HepG2 (cell line): ENCODE data around the gene SALL2. TPM values are rescaled to one million over a fixed set of nuclear protein-coding genes. Genes with fewer than 3 reads are reported as not detected.

Experiments used
- JUND ChIP-seq: sonication (generic); formaldehyde crosslinking; IDR thresholded peaks from 2 replicates; pipeline ENCODE4 v1.8.0; 2022; ENCODE audit warnings: mild to moderate bottlenecking, missing genetic modification reagents
- LBX2 ChIP-seq: sonication (generic); formaldehyde crosslinking; IDR thresholded peaks from 2 replicates; pipeline ENCODE4 v1.5.0; 2020; ENCODE audit warnings: missing genetic modification reagents, mild to moderate bottlenecking, borderline replicate concordance
- MTA1 ChIP-seq: sonication (generic); formaldehyde crosslinking; IDR thresholded peaks from 2 replicates; pipeline ENCODE4 v1.4.0; 2020; ENCODE audit warnings: missing genetic modification reagents, mild to moderate bottlenecking, borderline replicate concordance
- MYC ChIP-seq: sonication (generic); formaldehyde crosslinking; IDR thresholded peaks from 2 replicates; pipeline ENCODE4 v1.9.0; 2021; ENCODE audit warnings: missing genetic modification reagents, borderline replicate concordance
- NFIC ChIP-seq: IDR thresholded peaks from 2 replicates; pipeline ENCODE4 v1.6.1; 2012; ENCODE audit warnings: mild to moderate bottlenecking, low read length, inconsistent platforms
- NPAS2 ChIP-seq: sonication (generic); formaldehyde crosslinking; IDR thresholded peaks from 2 replicates; pipeline ENCODE4 v1.8.0; 2022; ENCODE audit warnings: mild to moderate bottlenecking, missing genetic modification reagents, borderline replicate concordance
- NR0B2 ChIP-seq: sonication (generic); formaldehyde crosslinking; IDR thresholded peaks from 2 replicates; pipeline ENCODE4 v1.4.0; 2020; ENCODE audit warnings: mild to moderate bottlenecking, missing genetic modification reagents
- REPIN1 ChIP-seq: sonication (generic); formaldehyde crosslinking; IDR thresholded peaks from 2 replicates; pipeline ENCODE4 v1.8.0; 2022; ENCODE audit warnings: missing genetic modification reagents, low read depth, mild to moderate bottlenecking, borderline replicate concordance
- RFXAP ChIP-seq: sonication (generic); formaldehyde crosslinking; IDR thresholded peaks from 2 replicates; pipeline ENCODE4 v1.4.0; 2020; ENCODE audit warnings: missing genetic modification reagents, borderline replicate concordance
- SIX1 ChIP-seq: sonication (generic); formaldehyde crosslinking; IDR thresholded peaks from 2 replicates; pipeline ENCODE4 v1.4.0; 2020; ENCODE audit warnings: missing genetic modification reagents, borderline replicate concordance
- SP140L ChIP-seq: sonication (generic); formaldehyde crosslinking; IDR thresholded peaks from 2 replicates; pipeline ENCODE4 v1.4.0; 2020; ENCODE audit warnings: missing genetic modification reagents, borderline replicate concordance
- ZHX2 ChIP-seq, 2 experiments: sonication (generic) in 1 of 2; formaldehyde crosslinking in 1 of 2; IDR thresholded peaks; 2 replicates each; pipeline versions ENCODE4 v1.6.1 to v1.9.0; 2014 to 2022; ENCODE audit warnings: antibody characterized with exemption in 1 of 2, borderline replicate concordance in 1 of 2, inconsistent platforms in 1 of 2, low read depth in 1 of 2, missing genetic modification reagents in 1 of 2
- ZNF276 ChIP-seq: sonication (generic); formaldehyde crosslinking; IDR thresholded peaks from 2 replicates; pipeline ENCODE4 v1.4.0; 2020; ENCODE audit warnings: mild to moderate bottlenecking, low read depth, missing genetic modification reagents
- ZNF570 ChIP-seq: sonication (generic); formaldehyde crosslinking; IDR thresholded peaks from 2 replicates; pipeline ENCODE4 v1.4.0; 2020; ENCODE audit warnings: mild to moderate bottlenecking, missing genetic modification reagents, borderline replicate concordance
- ZNF629 ChIP-seq: sonication (generic); formaldehyde crosslinking; conservative IDR thresholded peaks from 2 replicates; pipeline ENCODE4 v1.5.0; 2020; ENCODE audit warnings: missing genetic modification reagents
- polyA plus RNA-seq, 8 experiments: library from polyadenylated mRNA; depleted of rRNA in 3 of 8; stranded (reverse) in 7 of 8; unstranded in 1 of 8; fragments of >200 nt; fragmentation: Illumina TruSeq in 4 of 8; extraction: Trizol in 4 of 8; gene quantifications; 2 replicates each; pipeline versions ENCODE4 v1.2.1 to v1.2.3, GENCODE V29; 2011 to 2016; ENCODE audit warnings: low read depth in 4 of 8, missing spikeins in 1 of 8, mixed read lengths in 1 of 8; ENCODE audit not compliant: insufficient read depth in 1 of 8
- total RNA-seq, 5 experiments: library from RNA; depleted of rRNA; stranded (reverse); fragments of >200 nt; fragmentation: Illumina TruSeq; extraction: Trizol; gene quantifications; 2 replicates each; pipeline ENCODE4 v1.2.3, GENCODE V29; 2016; ENCODE audit warnings: low read depth in 1 of 5
- TF ChIP-seq, protein P1 (sequence below): sonication (generic); formaldehyde crosslinking; conservative IDR thresholded peaks from 2 replicates; pipeline ENCODE4 v1.8.1; 2023; ENCODE audit warnings: missing genetic modification reagents

Gene SALL2
- total and polyA plus RNA-seq, 2 of the 13 experiments (the other 11 are each of a cell fraction or from before 2014, with no cell fraction given): 4.9 to 5.8 TPM

DNA sequence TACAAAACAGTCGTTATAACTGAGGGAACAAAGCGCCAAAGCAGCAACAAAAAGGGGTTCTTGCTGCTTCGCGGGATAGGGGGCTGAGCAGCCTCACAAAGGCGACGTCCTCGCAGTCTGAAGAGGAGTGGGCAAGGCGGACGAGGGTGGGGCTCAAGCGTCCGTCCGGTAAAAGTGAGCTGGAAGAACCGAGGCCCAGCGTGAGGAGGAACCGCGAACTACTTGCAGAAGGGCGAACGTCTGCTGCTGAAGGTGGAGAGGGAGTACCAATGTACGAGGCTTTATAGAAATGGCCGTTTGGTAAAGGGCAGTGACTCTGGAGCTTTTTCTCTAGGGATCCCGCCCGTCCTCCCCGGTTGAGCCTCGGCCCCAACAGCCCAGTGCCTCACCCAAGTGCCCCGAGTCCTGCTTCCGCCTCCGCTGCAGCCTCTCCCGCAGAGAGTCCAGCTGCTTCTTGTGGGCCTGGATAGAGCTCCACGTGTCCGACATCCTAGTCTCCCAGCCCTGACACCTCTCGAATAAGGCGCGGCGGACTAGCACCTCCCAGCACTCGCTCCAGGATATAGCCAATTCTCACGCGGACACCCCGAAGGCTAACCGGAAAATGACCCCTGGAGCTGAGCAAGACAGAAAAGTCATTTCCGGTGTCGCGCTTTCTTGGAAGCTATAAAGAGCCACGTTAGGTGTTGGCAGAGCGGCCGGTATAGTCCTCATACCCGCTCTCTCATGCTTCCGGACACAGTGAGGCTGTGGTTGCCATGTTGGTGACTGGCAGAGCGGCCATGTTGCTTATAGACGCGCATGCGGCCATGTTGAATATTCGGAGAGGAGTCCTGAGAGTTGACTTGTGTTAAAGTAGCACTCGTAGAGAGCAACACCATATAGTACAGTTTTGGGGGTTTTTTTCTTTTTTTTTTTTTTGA lies 15.2 kb downstream of the SALL2 start, which contains the start of gene METTL3 (continued):
- TF ChIP-seq, protein P1, sequence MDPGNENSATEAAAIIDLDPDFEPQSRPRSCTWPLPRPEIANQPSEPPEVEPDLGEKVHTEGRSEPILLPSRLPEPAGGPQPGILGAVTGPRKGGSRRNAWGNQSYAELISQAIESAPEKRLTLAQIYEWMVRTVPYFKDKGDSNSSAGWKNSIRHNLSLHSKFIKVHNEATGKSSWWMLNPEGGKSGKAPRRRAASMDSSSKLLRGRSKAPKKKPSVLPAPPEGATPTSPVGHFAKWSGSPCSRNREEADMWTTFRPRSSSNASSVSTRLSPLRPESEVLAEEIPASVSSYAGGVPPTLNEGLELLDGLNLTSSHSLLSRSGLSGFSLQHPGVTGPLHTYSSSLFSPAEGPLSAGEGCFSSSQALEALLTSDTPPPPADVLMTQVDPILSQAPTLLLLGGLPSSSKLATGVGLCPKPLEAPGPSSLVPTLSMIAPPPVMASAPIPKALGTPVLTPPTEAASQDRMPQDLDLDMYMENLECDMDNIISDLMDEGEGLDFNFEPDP (CRISPR knock-in tag): peak; percentile 8; the same call in 1 of the 2 replicates
- TF ChIP-seq NR0B2 (CRISPR knock-in tag) (peak; percentile 98; the same call in 1 of the 2 replicates), REPIN1 (peak; percentile 96), NPAS2 (CRISPR knock-in tag) (no peak), JUND (CRISPR knock-in tag) (peak; percentile 68; the same call in 1 of the 2 replicates), RFXAP (no peak; the same call in none of the 2 replicates), ZNF276 (CRISPR knock-in tag) (peak; percentile 84), SIX1 (CRISPR knock-in tag) (no peak; the same call in 1 of the 2 replicates), LBX2 (0 out of 2 replicates have a peak, but pooled peaks have one; percentile 39), ZHX2 (IDR thresholded peaks at IDR 0.05; ENCODE audit: low read depth) (peak; percentile 100), ZHX2 (CRISPR knock-in tag; IDR thresholded peaks at IDR 0.05; ENCODE audit: borderline replicate concordance) (0 out of 2 replicates have a peak, but pooled peaks have one; percentile 41), NFIC (peak; percentile 39; the same call in 1 of the 2 replicates), ZNF570 (no peak), MYC (CRISPR knock-in tag) (peak; percentile 97), ZNF629 (CRISPR knock-in tag) (no peak), SP140L (CRISPR knock-in tag) (peak; percentile 96; the same call in 1 of the 2 replicates), MTA1 (CRISPR knock-in tag) (peak; percentile 63; the same call in 1 of the 2 replicates)
